Right lobe of liver (tissue), 4 donors: ENCODE data around the gene ABCG2.

Source experiments
- CTCF ChIP-seq, 4 donors: fragments of 200-600 bp in 3 of 4; fragments of 450-650 bp in 1 of 4; IDR thresholded peaks; one replicate each; pipeline versions ENCODE4 v1.5.1 to v1.8.0; 2016 to 2022; ENCODE audit warnings: antibody characterized with exemption in 4 of 4, mild to moderate bottlenecking in 2 of 4
- POLR2A ChIP-seq: fragments of 450-650 bp; IDR thresholded peaks from one replicate; pipeline ENCODE4 v1.6.1; 2017; ENCODE audit warnings: antibody characterized with exemption, mild to moderate bottlenecking
- donor health status: DM: no; HTN: no; CAD: no.
- donor health status: DM: no; HTN: no; CAD: no.
- donor health status: DM: no; HTN: yes; CAD: no.

GRCh38 chr4:88063634-88064296, 94.7 kb downstream of the ABCG2 start:
- TF ChIP-seq CTCF (IDR thresholded peaks at IDR 0.05) (no peak), POLR2A (no peak)
